Measurements from ENCODE around the gene NHEJ1. TPM values are rescaled to one million over a fixed set of nuclear protein-coding genes. Genes with fewer than 3 reads are reported as not detected.

NHEJ1 gene
- total and polyA plus RNA-seq, 2 of the 13 experiments (the other 11 are each of a cell fraction or from before 2014, with no cell fraction given): 30.0 to 30.7 TPM

GRCh38 chr2:219176818-219177551 is 16.4 kb upstream of the NHEJ1 start, which contains the start of gene CNPPD1 (continued):
- TF ChIP-seq KMT2B (CRISPR knock-in tag; IDR thresholded peaks at IDR 0.05) (no peak; the same call in none of the 2 replicates), SMARCE1 (IDR thresholded peaks at IDR 0.05; ENCODE audit: borderline replicate concordance) (no peak), FIP1L1 (IDR thresholded peaks at IDR 0.05; ENCODE audit: borderline replicate concordance, insufficient read depth, low read depth, low read length) (0 out of 2 replicates have a peak, but pooled peaks have one; percentile 80), SIN3B (IDR thresholded peaks at IDR 0.05; ENCODE audit: low read length) (0 out of 2 replicates have a peak, but pooled peaks have one; percentile 35), ZNF337 (CRISPR knock-in tag; IDR thresholded peaks at IDR 0.05; ENCODE audit: borderline replicate concordance, low read depth) (peak; percentile 72; the same call in 1 of the 2 replicates), FOXO4 (CRISPR knock-in tag; conservative IDR thresholded peaks at IDR 0.05) (peak; percentile 99; the same call in 1 of the 2 replicates), ZFP90 (CRISPR knock-in tag; IDR thresholded peaks at IDR 0.05; ENCODE audit: borderline replicate concordance) (peak; percentile 94), KAT2B (IDR thresholded peaks at IDR 0.05; ENCODE audit: borderline replicate concordance, low read depth, low read length) (no peak), FOXA3 (CRISPR knock-in tag; IDR thresholded peaks at IDR 0.05) (peak; percentile 75), CREBL2 (CRISPR knock-in tag; IDR thresholded peaks at IDR 0.05; ENCODE audit: borderline replicate concordance) (peak; percentile 97), ZNF572 (CRISPR knock-in tag; IDR thresholded peaks at IDR 0.05) (peak; percentile 93), ZNF234 (CRISPR knock-in tag; conservative IDR thresholded peaks at IDR 0.05) (peak; percentile 98), KAT8 (CRISPR knock-in tag; IDR thresholded peaks at IDR 0.05) (peak; percentile 94)
- TF ChIP-seq, protein P1, sequence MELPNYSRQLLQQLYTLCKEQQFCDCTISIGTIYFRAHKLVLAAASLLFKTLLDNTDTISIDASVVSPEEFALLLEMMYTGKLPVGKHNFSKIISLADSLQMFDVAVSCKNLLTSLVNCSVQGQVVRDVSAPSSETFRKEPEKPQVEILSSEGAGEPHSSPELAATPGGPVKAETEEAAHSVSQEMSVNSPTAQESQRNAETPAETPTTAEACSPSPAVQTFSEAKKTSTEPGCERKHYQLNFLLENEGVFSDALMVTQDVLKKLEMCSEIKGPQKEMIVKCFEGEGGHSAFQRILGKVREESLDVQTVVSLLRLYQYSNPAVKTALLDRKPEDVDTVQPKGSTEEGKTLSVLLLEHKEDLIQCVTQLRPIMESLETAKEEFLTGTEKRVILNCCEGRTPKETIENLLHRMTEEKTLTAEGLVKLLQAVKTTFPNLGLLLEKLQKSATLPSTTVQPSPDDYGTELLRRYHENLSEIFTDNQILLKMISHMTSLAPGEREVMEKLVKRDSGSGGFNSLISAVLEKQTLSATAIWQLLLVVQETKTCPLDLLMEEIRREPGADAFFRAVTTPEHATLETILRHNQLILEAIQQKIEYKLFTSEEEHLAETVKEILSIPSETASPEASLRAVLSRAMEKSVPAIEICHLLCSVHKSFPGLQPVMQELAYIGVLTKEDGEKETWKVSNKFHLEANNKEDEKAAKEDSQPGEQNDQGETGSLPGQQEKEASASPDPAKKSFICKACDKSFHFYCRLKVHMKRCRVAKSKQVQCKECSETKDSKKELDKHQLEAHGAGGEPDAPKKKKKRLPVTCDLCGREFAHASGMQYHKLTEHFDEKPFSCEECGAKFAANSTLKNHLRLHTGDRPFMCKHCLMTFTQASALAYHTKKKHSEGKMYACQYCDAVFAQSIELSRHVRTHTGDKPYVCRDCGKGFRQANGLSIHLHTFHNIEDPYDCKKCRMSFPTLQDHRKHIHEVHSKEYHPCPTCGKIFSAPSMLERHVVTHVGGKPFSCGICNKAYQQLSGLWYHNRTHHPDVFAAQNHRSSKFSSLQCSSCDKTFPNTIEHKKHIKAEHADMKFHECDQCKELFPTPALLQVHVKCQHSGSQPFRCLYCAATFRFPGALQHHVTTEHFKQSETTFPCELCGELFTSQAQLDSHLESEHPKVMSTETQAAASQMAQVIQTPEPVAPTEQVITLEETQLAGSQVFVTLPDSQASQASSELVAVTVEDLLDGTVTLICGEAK (IDR thresholded peaks at IDR 0.05): no peak
- TF ChIP-seq, protein P1 (CRISPR knock-in tag; IDR thresholded peaks at IDR 0.05): peak; percentile 95
- TF ChIP-seq, protein P2, sequence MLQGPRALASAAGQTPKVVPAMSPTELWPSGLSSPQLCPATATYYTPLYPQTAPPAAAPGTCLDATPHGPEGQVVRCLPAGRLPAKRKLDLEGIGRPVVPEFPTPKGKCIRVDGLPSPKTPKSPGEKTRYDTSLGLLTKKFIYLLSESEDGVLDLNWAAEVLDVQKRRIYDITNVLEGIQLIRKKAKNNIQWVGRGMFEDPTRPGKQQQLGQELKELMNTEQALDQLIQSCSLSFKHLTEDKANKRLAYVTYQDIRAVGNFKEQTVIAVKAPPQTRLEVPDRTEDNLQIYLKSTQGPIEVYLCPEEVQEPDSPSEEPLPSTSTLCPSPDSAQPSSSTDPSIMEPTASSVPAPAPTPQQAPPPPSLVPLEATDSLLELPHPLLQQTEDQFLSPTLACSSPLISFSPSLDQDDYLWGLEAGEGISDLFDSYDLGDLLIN (CRISPR knock-in tag; IDR thresholded peaks at IDR 0.05; ENCODE audit: borderline replicate concordance): peak; percentile 95; the same call in 1 of the 2 replicates

Data from HepG2 (cell line).